Prostate gland (tissue), 2 donors: ENCODE data around the gene SLC22A16. TPM values are rescaled to one million over a fixed set of nuclear protein-coding genes. Genes with fewer than 3 reads are reported as not detected.
A peak's percentile ranks its signal among the peaks of the same experiment; 100 is the strongest.

Source experiments
- DNase-seq: peaks from one replicate; pipeline ENCODE4 v3.0.0-alpha.2; 2019; ENCODE audit warnings: low spot score
- H3K27ac ChIP-seq, 2 donors: fragments of 200-600 bp; sonication (generic); 2 replicates each; pipeline ENCODE4 v1.5.1; 2017 to 2019
- H3K27me3 ChIP-seq: fragments of 200-600 bp; sonication (generic); replicated peaks from 2 replicates; pipeline ENCODE4 v1.5.1; 2019; ENCODE audit not compliant: insufficient read depth
- H3K36me3 ChIP-seq, 2 donors: fragments of 200-600 bp; sonication (generic); 1 replicate in 1 of 2; 2 replicates in 1 of 2; pipeline versions ENCODE4 v1.5.1 to v1.8.1; 2017 to 2019
- H3K4me1 ChIP-seq: fragments of 200-600 bp; sonication (generic); replicated peaks from 2 replicates; pipeline ENCODE4 v1.5.1; 2019
- H3K4me3 ChIP-seq, 2 donors: fragments of 200-600 bp; sonication (generic); 2 replicates each; pipeline ENCODE4 v1.5.1; 2017 to 2019
- H3K9me3 ChIP-seq: fragments of 200-600 bp; sonication (generic); 2 replicates; pipeline ENCODE4 v1.5.1; 2017
- POLR2A ChIP-seq: fragments of 450-650 bp; IDR thresholded peaks from one replicate; pipeline ENCODE4 v1.6.1; 2016; ENCODE audit warnings: antibody characterized with exemption, mild to moderate bottlenecking
- POLR2AphosphoS5 ChIP-seq: sonication (generic); formaldehyde crosslinking; IDR thresholded peaks from one replicate; pipeline ENCODE4 v1.6.1; 2017; ENCODE audit warnings: antibody characterized with exemption
- WGBS: methylation state at CpG from one replicate; pipeline ENCODE4 v1.1.5; 2018; 5-methylcytosine and 5-hydroxymethylcytosine counted together
- intact Hi-C: fragments of 100-400 bp; cut with DNase I; formaldehyde crosslinking; loops from one replicate; pipeline ENCODE4 v1.14.2; 2022
- total RNA-seq, 2 donors: library from RNA; depleted of rRNA; stranded (reverse); fragments of >200 nt; gene quantifications; one replicate each; pipeline ENCODE4 v1.1.0, GENCODE V29; 2016
- TF ChIP-seq, protein P1 (sequence below), 4 experiments: fragments of 200-600 bp in 2 of 4; fragments of 450-650 bp in 2 of 4; sonication (generic) in 2 of 4; IDR thresholded peaks; 1 replicate in 3 of 4; 2 replicates in 1 of 4; pipeline ENCODE4 v1.5.1; 2016 to 2019; ENCODE audit warnings: antibody characterized with exemption in 4 of 4, mild to moderate bottlenecking in 2 of 4, moderate library complexity in 2 of 4

The SLC22A16 gene
- total RNA-seq, 2 donors from 2014 or later: 2.7 TPM; not detected in 1

DNA sequence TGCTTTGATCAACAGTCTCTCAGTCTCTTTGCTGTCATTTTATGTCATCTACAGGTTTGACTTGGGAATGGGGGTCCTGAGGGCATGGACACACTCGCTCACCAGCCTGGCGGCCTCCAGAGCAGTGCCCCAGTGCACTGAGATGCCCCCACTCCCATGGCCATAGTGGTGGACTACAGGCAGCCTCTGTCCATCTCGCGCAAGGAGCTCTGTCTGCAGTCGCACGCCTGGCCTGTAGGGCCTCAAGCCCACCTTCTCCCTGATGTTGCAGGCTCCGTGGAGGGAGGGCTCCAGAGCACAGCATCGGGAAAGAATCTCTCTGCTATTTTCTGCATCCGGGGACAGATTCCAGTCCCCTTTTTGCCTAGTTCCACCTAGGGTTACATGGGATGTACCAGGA lies 83.7 kb downstream of the SLC22A16 start:
- DNase-seq: no peak
- 70% methylated on average over 9 of the region's 9 CpGs for whole genome bisulfite sequencing
- Histone ChIP-seq H3K4me1 (no peaks in the 10 kb centered on the region), H3K27ac (no peak overlapping the region), H3K9me3 (no peaks in the 10 kb centered on the region), H3K27me3 (no peaks in the 10 kb centered on the region), H3K4me3 (no peak overlapping the region), H3K36me3 (no peaks in the 10 kb centered on the region)
- TF ChIP-seq, protein P1, sequence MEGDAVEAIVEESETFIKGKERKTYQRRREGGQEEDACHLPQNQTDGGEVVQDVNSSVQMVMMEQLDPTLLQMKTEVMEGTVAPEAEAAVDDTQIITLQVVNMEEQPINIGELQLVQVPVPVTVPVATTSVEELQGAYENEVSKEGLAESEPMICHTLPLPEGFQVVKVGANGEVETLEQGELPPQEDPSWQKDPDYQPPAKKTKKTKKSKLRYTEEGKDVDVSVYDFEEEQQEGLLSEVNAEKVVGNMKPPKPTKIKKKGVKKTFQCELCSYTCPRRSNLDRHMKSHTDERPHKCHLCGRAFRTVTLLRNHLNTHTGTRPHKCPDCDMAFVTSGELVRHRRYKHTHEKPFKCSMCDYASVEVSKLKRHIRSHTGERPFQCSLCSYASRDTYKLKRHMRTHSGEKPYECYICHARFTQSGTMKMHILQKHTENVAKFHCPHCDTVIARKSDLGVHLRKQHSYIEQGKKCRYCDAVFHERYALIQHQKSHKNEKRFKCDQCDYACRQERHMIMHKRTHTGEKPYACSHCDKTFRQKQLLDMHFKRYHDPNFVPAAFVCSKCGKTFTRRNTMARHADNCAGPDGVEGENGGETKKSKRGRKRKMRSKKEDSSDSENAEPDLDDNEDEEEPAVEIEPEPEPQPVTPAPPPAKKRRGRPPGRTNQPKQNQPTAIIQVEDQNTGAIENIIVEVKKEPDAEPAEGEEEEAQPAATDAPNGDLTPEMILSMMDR (IDR thresholded peaks at IDR 0.05): no peak
- intact Hi-C loops: loop anchor here (5.0 to 10.0 kb wide), 3 partner anchors 60 to 688 kb away; no protein-coding TSS in a partner anchor

DNA sequence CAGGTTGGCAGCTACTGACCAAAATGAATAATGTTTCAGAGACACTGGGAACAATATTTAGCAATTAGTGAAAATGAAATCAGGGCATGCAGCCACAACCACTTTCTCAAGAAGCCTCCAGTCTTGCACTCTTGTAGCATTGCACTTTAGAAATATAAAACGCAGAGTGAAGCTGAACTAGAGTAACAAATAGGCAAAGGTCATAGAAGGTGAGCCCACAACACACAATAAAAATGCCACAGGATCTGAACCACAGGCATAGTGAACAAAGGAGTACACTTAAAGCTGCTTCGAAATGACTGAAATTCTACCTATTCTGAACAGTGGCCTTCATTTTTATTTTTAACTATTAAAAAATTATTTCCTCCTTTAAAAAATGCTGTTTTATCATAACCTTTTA lies 86.0 kb downstream of the SLC22A16 start:
- TF ChIP-seq POLR2A (no peak), POLR2AphosphoS5 (no peak)
- TF ChIP-seq, protein P1 (IDR thresholded peaks at IDR 0.05): no peak
- no peaks in the 10 kb centered on the region for H3K4me1 ChIP-seq
- no peaks in the 10 kb centered on the region for H3K9me3 ChIP-seq
- no peaks in the 10 kb centered on the region for H3K36me3 ChIP-seq
- intact Hi-C loops: loop anchor here (5.0 to 10.0 kb wide), 3 partner anchors 58 to 686 kb away; no protein-coding TSS in a partner anchor
- no peak overlapping the region for H3K4me3 ChIP-seq
- 29% methylated on average over 2 of the region's 2 CpGs for WGBS
- H3K27ac ChIP-seq: no peak overlapping the region
- H3K27me3 ChIP-seq: no peaks in the 10 kb centered on the region
- no peak for DNase-seq

DNA sequence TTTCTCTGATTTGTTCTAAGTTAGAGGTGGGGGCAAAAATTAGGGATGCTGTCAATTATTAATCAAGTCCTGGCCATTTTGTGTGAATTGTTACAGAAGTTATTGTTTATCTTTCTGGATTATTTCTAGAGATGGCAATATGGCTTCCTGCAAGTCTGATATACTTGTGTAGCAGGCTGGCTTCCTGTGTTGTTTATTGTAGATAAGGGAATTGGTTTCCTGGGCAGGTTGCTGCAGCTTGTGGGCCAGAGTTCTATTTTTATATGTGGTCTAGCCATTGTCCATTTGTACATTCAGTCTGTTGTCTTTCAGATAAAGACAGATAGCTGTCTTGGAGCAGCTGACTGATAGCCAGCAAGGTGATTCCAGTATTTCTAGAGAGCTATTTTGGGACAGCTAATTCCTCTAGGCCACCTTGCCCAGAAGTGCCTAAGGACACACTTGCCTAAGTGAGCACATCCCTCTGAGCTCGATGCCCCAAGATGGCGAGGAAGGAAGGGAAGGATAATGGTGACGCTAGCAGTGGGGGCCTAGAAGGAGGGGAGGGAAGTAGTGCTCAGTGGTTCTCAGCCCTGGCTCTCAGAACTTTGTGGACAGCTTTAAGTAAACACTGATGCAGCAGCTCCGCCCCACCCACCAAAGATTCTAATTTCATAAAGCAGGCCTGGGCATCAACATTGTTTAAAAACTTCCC lies 86.6 kb downstream of the SLC22A16 start:
- no peak for TF ChIP-seq POLR2A
- TF ChIP-seq POLR2AphosphoS5: peak; percentile 13
- intact Hi-C loops: loop anchor here (5.0 to 10.0 kb wide), 3 partner anchors 58 to 685 kb away; no protein-coding TSS in a partner anchor

DNA sequence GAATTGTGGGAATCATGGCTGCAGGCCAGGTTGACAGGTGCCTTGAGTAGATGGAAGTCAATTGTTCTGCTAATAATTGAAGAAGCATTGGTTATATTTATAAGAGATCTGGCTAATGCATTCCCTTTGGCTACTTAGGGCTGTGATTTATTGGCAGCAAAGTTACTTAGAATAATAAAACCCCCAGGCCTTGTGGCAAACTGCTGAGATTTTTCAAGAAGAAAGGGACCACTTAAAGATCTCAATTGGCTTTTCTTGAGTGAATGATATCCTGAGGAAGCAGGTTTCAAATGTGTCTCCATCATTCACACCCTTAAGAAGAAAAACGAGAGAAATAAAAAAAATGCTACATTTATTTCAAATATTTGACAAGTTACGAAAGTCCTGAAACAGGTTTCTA lies 88.4 kb downstream of the SLC22A16 start:
- no peaks in the 10 kb centered on the region for H3K27me3 ChIP-seq
- no peak overlapping the region for H3K4me3 ChIP-seq
- H3K36me3 ChIP-seq: no peaks in the 10 kb centered on the region
- H3K27ac ChIP-seq: no peak overlapping the region
- TF ChIP-seq POLR2A: no peak
- TF ChIP-seq POLR2AphosphoS5: no peak
- TF ChIP-seq, protein P1 (IDR thresholded peaks at IDR 0.05): no peak
- no peaks in the 10 kb centered on the region for H3K9me3 ChIP-seq
- no peak for DNase-seq
- WGBS: 82% methylated on average over 2 of the region's 2 CpGs
- intact Hi-C loops: no loop called here
- H3K4me1 ChIP-seq: no peaks in the 10 kb centered on the region

More for the DNA sequence above, 86.6 kb downstream of the SLC22A16 start:
- DNase-seq: no peak
- H3K4me1 ChIP-seq: no peaks in the 10 kb centered on the region
- no peak overlapping the region for H3K4me3 ChIP-seq
- WGBS: 69% methylated on average over 4 of the region's 4 CpGs
- H3K27ac ChIP-seq: no peak overlapping the region
- no peaks in the 10 kb centered on the region for H3K27me3 ChIP-seq
- no peaks in the 10 kb centered on the region for H3K36me3 ChIP-seq
- no peaks in the 10 kb centered on the region for H3K9me3 ChIP-seq

DNA sequence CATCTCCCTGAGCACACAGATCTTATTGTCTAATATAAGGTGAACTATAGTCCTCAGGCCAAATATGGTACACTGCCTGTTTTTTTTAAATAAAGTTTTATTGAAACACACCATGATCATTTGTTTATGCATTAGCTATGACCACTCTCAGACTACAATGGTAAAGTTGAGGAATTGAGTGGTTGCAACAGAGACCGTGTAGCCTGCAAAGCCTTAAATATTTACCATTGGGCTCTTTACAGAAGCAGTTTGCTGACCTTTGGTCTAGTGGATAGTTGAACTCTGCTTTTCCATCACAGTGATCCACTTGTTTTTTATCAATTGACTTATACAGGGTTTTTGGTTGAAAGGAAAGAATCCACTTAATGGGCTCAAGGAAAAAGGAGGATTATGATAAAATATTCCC lies 91.0 kb downstream of the SLC22A16 start:
- Histone ChIP-seq H3K4me3 (no peak overlapping the region), H3K9me3 (no peaks in the 10 kb centered on the region), H3K4me1 (no peaks in the 10 kb centered on the region), H3K27me3 (no peaks in the 10 kb centered on the region), H3K27ac (no peak overlapping the region), H3K36me3 (no peaks in the 10 kb centered on the region)
- intact Hi-C loops: no loop called here
- DNase-seq: no peak
- TF ChIP-seq POLR2AphosphoS5 (no peak), POLR2A (no peak)
- TF ChIP-seq, protein P1 (IDR thresholded peaks at IDR 0.05): no peak
- 89% methylated on average over 1 of the region's 1 CpG for WGBS
